Measurements from ENCODE around the gene ETHE1. TPM values are rescaled to one million over a fixed set of nuclear protein-coding genes. Genes with fewer than 3 reads are reported as not detected.

Gene ETHE1
- total RNA-seq, 4 donors from 2014 or later: 66.6 to 126 (median 98.5) TPM

- H3K4me3 ChIP-seq: no peak overlapping the region
Measured at GRCh38 chr19:43541920-43542650, 15.1 kb upstream of the ETHE1 start.

GRCh38 chr19:43540381-43540780, 13.4 kb upstream of the ETHE1 start:
- intact Hi-C loops (cut with DNase I): no loop called here
- whole genome bisulfite sequencing, 2 donors: 83 to 100% methylated on average over 3 of the region's 3 CpGs
- DNase-seq: no peak
- no peaks in the 10 kb centered on the region for H3K27me3 ChIP-seq
- TF ChIP-seq CTCF (IDR thresholded peaks at IDR 0.05) (no peak), POLR2A (IDR thresholded peaks at IDR 0.05) (no peak)
- peaks cover 0 to 3% (median 0%) of the 10 kb centered on the region in 3 donors for H3K4me1 ChIP-seq
- H3K4me3 ChIP-seq: no peak overlapping the region
- H3K27ac ChIP-seq: no peak overlapping the region
- H3K9me3 ChIP-seq: no peaks in the 10 kb centered on the region
- H3K36me3 ChIP-seq: peaks cover 0 to 85% (median 4%) of the 10 kb centered on the region in 3 donors

More at GRCh38 chr19:43541920-43542650, 15.1 kb upstream of the ETHE1 start:
- no peak for DNase-seq
- Histone ChIP-seq H3K9me3 (no peaks in the 10 kb centered on the region), H3K36me3 (peaks cover 0 to 94% (median 4%) of the 10 kb centered on the region in 3 donors), H3K27me3 (no peaks in the 10 kb centered on the region), H3K4me1 (no peaks in the 10 kb centered on the region), H3K27ac (no peak overlapping the region)
- intact Hi-C loops (cut with DNase I): no loop called here
- TF ChIP-seq POLR2A (IDR thresholded peaks at IDR 0.05) (no peak), CTCF (IDR thresholded peaks at IDR 0.05) (no peak)
- WGBS, 2 donors: 92 to 95% methylated on average over 5 of the region's 5 CpGs

- Histone ChIP-seq H3K4me3 (no peak overlapping the region), H3K27ac (no peak overlapping the region), H3K9me3 (no peaks in the 10 kb centered on the region), H3K27me3 (no peaks in the 10 kb centered on the region), H3K36me3 (peaks cover 0 to 71% (median 4%) of the 10 kb centered on the region in 3 donors), H3K4me1 (peaks cover 0 to 18% (median 5%) of the 10 kb centered on the region in 3 donors)
- no peak for DNase-seq
- TF ChIP-seq CTCF (IDR thresholded peaks at IDR 0.05): no peak
- no peak for TF ChIP-seq POLR2A (IDR thresholded peaks at IDR 0.05)
- intact Hi-C loops (cut with DNase I): loop anchor here (10.0 kb wide), 1 partner anchor 56 kb away; the partner anchor contains the start of genes IRGQ and ZNF576
Measured at GRCh38 chr19:43538922-43539321, 11.9 kb upstream of the ETHE1 start.

GRCh38 chr19:43534816-43535761, 8.1 kb upstream of the ETHE1 start:
- Histone ChIP-seq H3K9me3 (no peaks in the 10 kb centered on the region), H3K36me3 (peaks cover 0 to 32% (median 0%) of the 10 kb centered on the region in 3 donors), H3K27me3 (no peaks in the 10 kb centered on the region), H3K4me1 (peaks cover 8 to 47% (median 14%) of the 10 kb centered on the region in 3 donors), H3K27ac (peak overlapping the region; percentile 16 to 97 (median 94)), H3K4me3 (no peak overlapping the region)
- intact Hi-C loops (cut with DNase I): loop anchor here (10.0 kb wide), 1 partner anchor 60 kb away; the partner anchor contains the start of genes IRGQ and ZNF576
- 64 to 70% methylated on average over 24 to 30 of the region's 62 CpGs for WGBS, 2 donors
- no peak for DNase-seq
- TF ChIP-seq CTCF (IDR thresholded peaks at IDR 0.05) (peak in 5 of 6 experiments; percentile 30 to 63 (median 47)), POLR2A (IDR thresholded peaks at IDR 0.05) (no peak)
